Measurements from ENCODE around the gene IFNL3.
"Not testable (repeated sequence)": the region's sequence is repeated elsewhere in the genome, so short reads cannot be mapped to it uniquely, and the experiment has no call there.

The IFNL3 gene

GRCh38 chr19:39252458-39252857 lies 7.7 kb upstream of the IFNL3 start:
- DNase-seq, result no peak

GRCh38 chr19:39251846-39252245 lies 7.0 kb upstream of the IFNL3 start:
- DNase-seq, result no peak

- DNase-seq, result no peak
Observed at GRCh38 chr19:39251081-39251480, 6.3 kb upstream of the IFNL3 start.

GRCh38 chr19:39248806-39249205 lies 4.0 kb upstream of the IFNL3 start, which contains the start of gene IFNL4:
Gene IFNL4, minus strand, starts transcription at chr19:39248856.
- no peak for DNase-seq

DNA sequence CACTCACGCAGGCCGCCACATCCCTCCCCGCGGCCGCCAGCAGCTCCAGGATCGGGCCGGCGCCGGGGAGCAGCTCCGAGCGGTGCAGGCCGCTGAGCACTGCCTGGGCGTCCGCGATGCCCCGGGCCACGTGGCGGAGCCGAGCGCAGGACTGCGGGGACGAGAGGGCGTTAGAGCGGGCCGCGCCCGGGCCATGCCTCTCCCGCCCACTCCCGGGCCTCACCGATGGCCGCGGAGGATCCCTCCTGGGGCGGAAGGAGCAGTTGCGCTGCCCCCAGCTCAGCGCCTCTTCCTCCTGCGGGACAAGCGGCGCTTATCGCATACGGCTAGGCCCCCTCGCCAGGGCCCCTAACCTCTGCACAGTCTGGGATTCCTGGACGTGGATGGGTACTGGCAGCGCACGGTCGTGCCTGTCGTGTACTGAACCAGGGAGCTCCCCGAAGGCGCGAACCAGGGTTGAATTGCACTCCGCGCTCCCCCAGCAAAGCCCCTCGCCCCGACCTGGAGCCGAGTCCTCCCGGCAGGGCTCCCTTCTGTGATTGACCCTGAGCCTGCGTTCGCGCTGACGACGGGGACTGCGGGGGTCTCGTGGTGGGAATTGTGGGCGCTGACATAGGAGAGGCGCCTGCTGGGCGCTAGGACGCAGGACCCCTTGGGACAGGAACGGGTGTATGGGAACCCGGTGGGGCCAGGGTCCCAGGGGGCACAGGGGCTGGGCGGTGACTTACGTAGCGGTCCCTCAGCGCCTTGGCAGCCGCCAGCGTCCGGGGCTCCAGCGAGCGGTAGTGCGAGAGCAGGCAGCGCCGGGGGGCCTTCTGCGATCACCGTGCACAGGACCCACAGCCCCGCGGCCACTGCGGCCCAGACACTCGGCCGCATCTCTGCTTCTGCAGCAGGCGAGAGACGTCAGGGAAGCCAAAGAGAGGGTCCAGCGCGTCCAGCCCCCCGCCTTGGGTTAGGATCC lies 3.2 kb upstream of the IFNL3 start:
- DNase-seq, result no peak

- no peak for DNase-seq
Observed at GRCh38 chr19:39246951-39247669, 2.3 kb upstream of the IFNL3 start.

GRCh38 chr19:39245166-39245565 lies 360 bp upstream of the IFNL3 start:
- DNase-seq, result not testable (repeated sequence)

GRCh38 chr19:39243741-39244140 lies 1.1 kb downstream of the IFNL3 start:
- not testable (repeated sequence) for DNase-seq

DNA sequence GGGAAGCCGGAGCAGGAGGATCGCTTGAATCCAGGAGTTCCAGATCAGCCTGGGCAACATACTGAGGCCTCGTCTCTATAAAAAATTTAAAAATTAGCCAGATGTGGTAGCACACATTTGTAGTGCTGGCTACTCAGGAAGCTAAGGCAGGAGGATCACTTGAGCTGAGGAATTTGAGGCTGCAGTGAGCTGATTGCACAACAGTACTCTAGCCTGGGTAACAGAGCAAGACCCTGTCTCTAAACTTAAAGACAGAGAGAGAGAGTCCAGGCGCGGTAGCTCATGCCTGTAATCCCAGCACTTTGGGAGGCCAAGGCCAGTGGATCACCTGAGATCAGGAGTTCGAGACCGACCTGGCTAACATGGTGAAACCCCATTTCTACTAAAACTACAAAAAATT lies 4.4 kb downstream of the IFNL3 start:
- no peak for DNase-seq

- no peak for DNase-seq
Observed at GRCh38 chr19:39238944-39239343, 5.9 kb downstream of the IFNL3 start.

- DNase-seq, result no peak
Observed at GRCh38 chr19:39238209-39238608, 6.6 kb downstream of the IFNL3 start.

GRCh38 chr19:39237200-39238184 lies 7.3 kb downstream of the IFNL3 start:
- DNase-seq, result no peak

DNA sequence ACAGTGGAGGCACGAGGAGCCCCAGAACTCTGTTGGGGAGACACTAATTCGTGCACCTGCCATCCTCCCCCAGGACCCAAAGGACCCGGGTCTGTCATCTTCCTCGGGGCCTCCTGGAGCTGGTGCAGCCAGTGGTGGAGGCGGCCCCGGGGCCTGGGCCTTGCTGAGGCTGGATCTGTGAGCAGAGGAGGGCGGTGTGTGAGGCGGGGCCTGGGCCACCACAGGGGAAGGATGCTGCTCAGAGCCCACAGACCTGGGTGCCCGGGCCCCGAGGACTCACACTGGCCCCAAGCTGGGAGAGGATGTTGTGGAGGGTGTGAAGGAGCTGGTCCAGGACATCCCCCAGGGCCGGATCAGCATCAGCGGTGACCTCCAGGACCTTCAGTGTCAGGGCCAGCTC lies 8.3 kb downstream of the IFNL3 start:
- DNase-seq, result no peak

- DNase-seq, result no peak
Observed at GRCh38 chr19:39232708-39233107, 12.1 kb downstream of the IFNL3 start.

DNA sequence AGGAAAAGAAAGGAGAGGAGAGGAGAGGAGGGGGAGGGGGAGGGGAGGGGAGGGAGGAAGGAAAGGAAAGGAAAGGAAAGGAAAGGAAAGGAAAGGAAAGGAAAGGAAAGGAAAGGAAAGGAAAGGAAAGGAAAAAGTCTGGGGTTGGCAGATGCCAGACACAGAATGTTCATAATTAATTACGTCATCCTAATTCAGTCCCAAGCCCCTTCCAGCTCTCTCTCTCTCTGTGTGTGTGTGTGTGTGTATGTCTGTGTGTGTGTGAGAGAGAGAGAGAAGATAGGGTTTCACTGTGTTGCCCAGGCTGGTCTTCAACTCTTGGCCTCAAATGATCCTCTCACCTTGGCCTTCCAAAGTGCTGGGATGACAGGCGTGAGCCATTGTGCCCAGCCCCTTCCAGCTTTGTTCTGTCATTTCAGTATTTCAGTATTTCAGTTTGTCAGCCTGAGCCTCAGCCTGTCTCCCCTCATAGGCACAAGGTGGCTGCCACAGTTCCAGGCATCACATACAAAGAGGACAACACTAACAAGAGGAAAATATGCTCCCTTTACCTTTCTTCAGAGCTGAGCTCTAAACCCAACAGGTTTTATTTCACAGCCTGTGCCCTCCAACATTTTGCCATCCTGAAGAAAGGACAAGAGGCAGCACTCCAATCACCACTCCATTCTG lies 14.6 kb downstream of the IFNL3 start:
- DNase-seq, result no peak

- no peak for DNase-seq
Observed at GRCh38 chr19:39224910-39225309, 19.9 kb downstream of the IFNL3 start.

- no peak for DNase-seq
Observed at GRCh38 chr19:39223703-39224279, 21.0 kb downstream of the IFNL3 start.

GRCh38 chr19:39219108-39219507 lies 25.7 kb downstream of the IFNL3 start:
- DNase-seq, result not testable (repeated sequence)

DNA sequence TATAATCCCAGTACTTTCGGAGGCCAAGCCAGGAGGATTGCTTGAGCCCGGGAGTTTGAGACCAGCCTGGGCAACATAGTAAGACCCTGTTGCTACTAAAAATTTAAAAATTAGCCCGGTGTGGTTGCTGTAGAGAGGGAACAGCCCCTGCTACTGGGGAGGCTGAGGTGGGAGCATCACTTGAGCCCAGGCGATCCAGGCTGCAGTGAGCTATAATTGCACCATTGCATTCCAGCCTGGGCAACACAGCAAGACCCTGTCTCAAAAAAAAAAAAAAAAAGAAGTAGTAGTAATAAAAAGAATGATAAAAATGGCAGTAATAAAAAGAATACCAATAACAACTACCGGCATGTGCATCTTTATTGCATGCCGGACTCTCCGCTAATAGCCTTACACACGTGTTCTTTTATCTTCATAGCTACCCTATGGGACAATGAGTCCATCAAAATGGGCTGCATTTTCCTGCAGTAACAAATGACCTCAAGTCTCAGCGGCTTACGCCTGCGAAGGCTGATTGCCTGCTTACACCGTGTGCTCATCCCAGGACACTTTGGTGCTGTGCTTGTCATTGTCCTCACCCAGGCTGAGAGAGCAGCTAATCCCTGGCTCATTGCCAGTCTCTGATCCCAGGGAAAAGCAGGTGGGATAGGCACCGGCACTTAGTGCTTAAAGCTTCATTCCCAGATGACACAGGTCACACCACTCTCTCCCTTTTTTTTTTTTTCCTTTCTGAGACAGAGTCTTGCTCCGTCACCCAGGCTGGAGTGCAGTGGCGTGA lies 26.4 kb downstream of the IFNL3 start:
- DNase-seq, result no peak

- DNase-seq, result no peak
Observed at GRCh38 chr19:39217094-39217493, 27.7 kb downstream of the IFNL3 start.

DNA sequence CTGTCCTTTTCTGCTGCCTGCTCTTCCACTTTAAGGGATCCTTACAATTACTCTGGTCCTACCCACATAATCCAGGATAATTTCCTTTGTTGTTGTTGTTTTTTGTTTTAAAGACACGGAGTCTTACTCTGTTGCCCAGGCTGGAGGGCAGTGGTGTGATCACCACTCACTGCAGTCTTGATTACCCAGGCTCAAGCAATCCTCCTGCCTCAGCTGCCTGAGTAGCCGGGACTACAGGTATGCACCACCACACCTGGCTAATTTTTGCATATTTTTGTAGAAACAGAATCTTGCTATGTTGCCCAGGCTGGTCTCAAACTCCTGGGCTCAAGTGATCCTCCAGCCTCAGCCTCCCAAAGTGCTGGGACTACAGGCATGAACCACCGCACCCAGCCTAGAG lies 29.5 kb downstream of the IFNL3 start:
- DNase-seq, result not testable (repeated sequence)

All from activated gamma-delta T cell (primary cell).